Natural killer cell treated with Interleukin-12 subunit alpha and Interleukin-12 subunit beta and Interleukin-15 and Interleukin-18, amount 100 ng/mL, for 72 hours (primary cell): ENCODE results near the gene FGF21. TPM values are rescaled to one million over a fixed set of nuclear protein-coding genes. Genes with fewer than 3 reads are reported as not detected.
A peak's percentile ranks its signal among the peaks of the same experiment; 100 is the strongest.

Experiments
- ATAC-seq, 2 donors: fragments of 150-1000 bp; cut with Tn5 transposase in 1 of 2; sonication (Bioruptor Pico), chemical (Tn5 transposase) in 1 of 2; 2 replicates each; pipeline ENCODE4 v1.10.0; 2021
- DNase-seq: peaks from one replicate; pipeline ENCODE4 v3.0.0; 2022; ENCODE audit warnings: low spot score
- H3K27ac Mint-ChIP-seq, 2 donors: 1 replicate in 1 of 2; 2 replicates in 1 of 2; pipeline ENCODE4 v1.8.0; 2022; ENCODE audit warnings: mixed read lengths in 2 of 2, mild to moderate bottlenecking in 1 of 2, moderate library complexity in 1 of 2
- H3K27me3 Mint-ChIP-seq, 2 donors: 1 replicate in 1 of 2; 2 replicates in 1 of 2; pipeline ENCODE4 v1.8.0; 2022; ENCODE audit warnings: mixed read lengths in 2 of 2
- H3K36me3 Mint-ChIP-seq: one replicate; pipeline ENCODE4 v1.8.0; 2022; ENCODE audit warnings: mixed read lengths
- H3K4me1 Mint-ChIP-seq, 2 donors: 1 replicate in 1 of 2; 2 replicates in 1 of 2; pipeline ENCODE4 v1.8.0; 2022; ENCODE audit warnings: low read depth in 2 of 2, mixed read lengths in 2 of 2, mild to moderate bottlenecking in 1 of 2
- H3K4me3 Mint-ChIP-seq: one replicate; pipeline ENCODE4 v1.8.0; 2022; ENCODE audit warnings: mixed read lengths
- H3K9me3 Mint-ChIP-seq: 2 replicates; pipeline ENCODE4 v1.8.0; 2022; ENCODE audit warnings: mixed read lengths
- total RNA-seq, 2 donors: library from RNA; stranded (reverse); gene quantifications; one replicate each; pipeline ENCODE4 v1.2.3, GENCODE V29; 2022

The FGF21 gene
- total RNA-seq, 2 donors from 2014 or later = not detected

- H3K36me3 Mint-ChIP-seq = no peaks in the 10 kb centered on the region
- no peak for DNase-seq
- peaks cover 6 to 11% of the 10 kb centered on the region in 2 donors for H3K4me1 Mint-ChIP-seq
- no peak overlapping the region for H3K27ac Mint-ChIP-seq
- H3K9me3 Mint-ChIP-seq = no peaks in the 10 kb centered on the region
- ATAC-seq = peak in 1 of 2 donors; percentile 0
- no peak overlapping the region for H3K4me3 Mint-ChIP-seq
- H3K27me3 Mint-ChIP-seq = peaks cover 0 to 10% of the 10 kb centered on the region in 2 donors
Observed at GRCh38 chr19:48739404-48740163, 15.7 kb upstream of the FGF21 start.

- peaks cover 0 to 10% of the 10 kb centered on the region in 2 donors for H3K27me3 Mint-ChIP-seq
Observed at GRCh38 chr19:48740164-48740972, 15.0 kb upstream of the FGF21 start, which contains the start of gene RASIP1. Gene RASIP1, minus strand, starts transcription at chr19:48740610. Its CDS starts 328 bp downstream, at chr19:48740282.

GRCh38 chr19:48741129-48741999, 14.0 kb upstream of the FGF21 start:
- DNase-seq = no peak

More at GRCh38 chr19:48740164-48740972, 15.0 kb upstream of the FGF21 start, which contains the start of gene RASIP1:
- ATAC-seq (no peak), DNase-seq (no peak)
- Mint-ChIP-seq H3K4me1 (peaks cover 10 to 12% of the 10 kb centered on the region in 2 donors), H3K9me3 (no peaks in the 10 kb centered on the region), H3K4me3 (no peak within 1 kb of the TSS), H3K36me3 (no peaks in the 10 kb centered on the region), H3K27ac (no peak within 1 kb of the TSS)

GRCh38 chr19:48742096-48742495, 13.2 kb upstream of the FGF21 start:
- no peak for ATAC-seq
- H3K27me3 Mint-ChIP-seq = peaks cover 11 to 17% of the 10 kb centered on the region in 2 donors
- no peak overlapping the region for H3K4me3 Mint-ChIP-seq
- DNase-seq = no peak
- no peaks in the 10 kb centered on the region for H3K9me3 Mint-ChIP-seq
- no peak overlapping the region for H3K27ac Mint-ChIP-seq
- peaks cover 17 to 24% of the 10 kb centered on the region in 2 donors for H3K4me1 Mint-ChIP-seq
- H3K36me3 Mint-ChIP-seq = peaks cover 4% of the 10 kb centered on the region

More at GRCh38 chr19:48741129-48741999, 14.0 kb upstream of the FGF21 start:
- H3K4me1 Mint-ChIP-seq = peaks cover 17 to 20% of the 10 kb centered on the region in 2 donors
- ATAC-seq = no peak
- H3K36me3 Mint-ChIP-seq = peaks cover 4% of the 10 kb centered on the region
- no peak overlapping the region for H3K27ac Mint-ChIP-seq
- H3K9me3 Mint-ChIP-seq = no peaks in the 10 kb centered on the region
- no peak overlapping the region for H3K4me3 Mint-ChIP-seq
- H3K27me3 Mint-ChIP-seq = peaks cover 9 to 16% of the 10 kb centered on the region in 2 donors

GRCh38 chr19:48745208-48745995, 9.9 kb upstream of the FGF21 start:
- Mint-ChIP-seq H3K36me3 (peaks cover 4% of the 10 kb centered on the region), H3K4me3 (no peak overlapping the region), H3K27ac (peak overlapping the region in 1 of 2 donors; percentile 24), H3K27me3 (peaks cover 11 to 12% of the 10 kb centered on the region in 2 donors), H3K9me3 (no peaks in the 10 kb centered on the region), H3K4me1 (peaks cover 14 to 17% of the 10 kb centered on the region in 2 donors)
- ATAC-seq = peak; percentile 69 to 83
- no peak for DNase-seq

- peak overlapping the region in 1 of 2 donors; percentile 24 for H3K27ac Mint-ChIP-seq
- H3K9me3 Mint-ChIP-seq = no peaks in the 10 kb centered on the region
- H3K27me3 Mint-ChIP-seq = peaks cover 11 to 15% of the 10 kb centered on the region in 2 donors
- H3K4me1 Mint-ChIP-seq = peaks cover 17 to 20% of the 10 kb centered on the region in 2 donors
- ATAC-seq (no peak), DNase-seq (no peak)
- H3K4me3 Mint-ChIP-seq = no peak overlapping the region
- peaks cover 4% of the 10 kb centered on the region for H3K36me3 Mint-ChIP-seq
Observed at GRCh38 chr19:48746110-48746509, 9.2 kb upstream of the FGF21 start.

- Mint-ChIP-seq H3K4me3 (peak within 1 kb of the TSS; percentile 30), H3K27me3 (peaks cover 11 to 15% of the 10 kb centered on the region in 2 donors), H3K9me3 (no peaks in the 10 kb centered on the region), H3K4me1 (peaks cover 19 to 25% of the 10 kb centered on the region in 2 donors), H3K27ac (peak within 1 kb of the TSS in 1 of 2 donors; percentile 24), H3K36me3 (peaks cover 4% of the 10 kb centered on the region)
- ATAC-seq (peak; percentile 84 to 88), DNase-seq (peak; percentile 69)
Observed at GRCh38 chr19:48746738-48747575, 8.4 kb upstream of the FGF21 start, which contains the start of gene IZUMO1. Gene IZUMO1, minus strand, starts transcription at chr19:48746909. Its CDS starts 1,050 bp downstream, at chr19:48745859.

- H3K4me3 Mint-ChIP-seq = no peak overlapping the region
- H3K36me3 Mint-ChIP-seq = peaks cover 4% of the 10 kb centered on the region
- no peak for ATAC-seq
- peaks cover 26 to 29% of the 10 kb centered on the region in 2 donors for H3K4me1 Mint-ChIP-seq
- no peak for DNase-seq
- no peak overlapping the region for H3K27ac Mint-ChIP-seq
- no peaks in the 10 kb centered on the region for H3K9me3 Mint-ChIP-seq
- peaks cover 19 to 20% of the 10 kb centered on the region in 2 donors for H3K27me3 Mint-ChIP-seq
Observed at GRCh38 chr19:48749571-48750198, 5.6 kb upstream of the FGF21 start.

- Mint-ChIP-seq H3K4me1 (peaks cover 22 to 29% of the 10 kb centered on the region in 2 donors), H3K27ac (no peak overlapping the region), H3K27me3 (peaks cover 19 to 20% of the 10 kb centered on the region in 2 donors), H3K36me3 (peaks cover 4% of the 10 kb centered on the region), H3K9me3 (no peaks in the 10 kb centered on the region), H3K4me3 (no peak overlapping the region)
- DNase-seq (no peak), ATAC-seq (no peak)
Observed at GRCh38 chr19:48750351-48750750, 5.0 kb upstream of the FGF21 start.

- Mint-ChIP-seq H3K36me3 (peaks cover 3% of the 10 kb centered on the region), H3K9me3 (no peaks in the 10 kb centered on the region), H3K27ac (no peak overlapping the region), H3K4me1 (peaks cover 19 to 24% of the 10 kb centered on the region in 2 donors), H3K27me3 (peaks cover 15 to 18% of the 10 kb centered on the region in 2 donors), H3K4me3 (peak overlapping the region; percentile 86)
- ATAC-seq = no peak
- DNase-seq = no peak
Observed at GRCh38 chr19:48750771-48751504, 4.4 kb upstream of the FGF21 start.
